DOHH2 (cell line): ENCODE data around the gene FXYD1.

ENCODE experiments used
- H3F3A ChIP-seq: fragments of 200-600 bp; sonication (generic), shearing (Covaris generic); 2 replicates; pipeline ENCODE4 v1.6.0; 2016; ENCODE audit warnings: antibody characterized with exemption, mild to moderate bottlenecking; ENCODE audit not compliant: control insufficient read depth, insufficient read depth
- H3K27ac ChIP-seq: fragments of 200-600 bp; sonication (generic); 2 replicates; pipeline ENCODE4 v1.5.1; 2014; ENCODE audit warnings: low read depth, mild to moderate bottlenecking, low read length, moderate library complexity
- H3K27me3 ChIP-seq: fragments of 200-600 bp; sonication (generic); 2 replicates; pipeline ENCODE4 v1.6.1; 2014; ENCODE audit warnings: mild to moderate bottlenecking, low read length, mixed read lengths; ENCODE audit not compliant: control insufficient read depth
- H3K36me3 ChIP-seq: fragments of 200-600 bp; sonication (generic); 2 replicates; pipeline ENCODE4 v1.6.1; 2014; ENCODE audit warnings: mild to moderate bottlenecking, low read length, moderate library complexity, mixed read lengths; ENCODE audit not compliant: control insufficient read depth
- H3K4me1 ChIP-seq: fragments of 200-600 bp; sonication (generic); 2 replicates; pipeline ENCODE4 v1.6.1; 2014; ENCODE audit warnings: mild to moderate bottlenecking, low read length, mixed read lengths; ENCODE audit not compliant: control insufficient read depth
- H3K4me2 ChIP-seq: fragments of 200-600 bp; sonication (generic); 2 replicates; pipeline ENCODE4 v1.6.0; 2014; ENCODE audit warnings: mild to moderate bottlenecking, low read length, moderate library complexity
- H3K4me3 ChIP-seq: fragments of 200-600 bp; sonication (generic); 2 replicates; pipeline ENCODE4 v1.5.1; 2014; ENCODE audit warnings: mild to moderate bottlenecking, low read length, mixed read lengths
- H3K79me2 ChIP-seq: fragments of 200-600 bp; sonication (generic); 2 replicates; pipeline ENCODE4 v1.6.1; 2014; ENCODE audit warnings: mild to moderate bottlenecking, low read length, mixed read lengths; ENCODE audit not compliant: control insufficient read depth
- H3K9me2 ChIP-seq: fragments of 200-600 bp; sonication (generic); replicated peaks from 2 replicates; pipeline ENCODE4 v1.6.1; 2014; ENCODE audit warnings: mild to moderate bottlenecking, low read length, mixed read lengths; ENCODE audit not compliant: control insufficient read depth
- H3K9me3 ChIP-seq: fragments of 200-600 bp; sonication (generic); 2 replicates; pipeline ENCODE4 v1.6.1; 2014; ENCODE audit warnings: antibody characterized with exemption, low read length, mixed read lengths; ENCODE audit not compliant: control insufficient read depth, insufficient read depth
- H4K20me1 ChIP-seq: fragments of 200-600 bp; sonication (generic); 2 replicates; pipeline ENCODE4 v1.6.0; 2014; ENCODE audit warnings: low read depth, mild to moderate bottlenecking, antibody characterized with exemption, low read length, moderate library complexity; ENCODE audit not compliant: control insufficient read depth, insufficient read depth
- CTCF ChIP-seq: fragments of 200-600 bp; sonication (generic); IDR thresholded peaks from one replicate; pipeline ENCODE4 v1.5.1; 2014; ENCODE audit warnings: antibody characterized with exemption, mild to moderate bottlenecking, low read depth, low read length; ENCODE audit not compliant: poor library complexity, severe bottlenecking
- EZH2phosphoT487 ChIP-seq: fragments of 200-600 bp; sonication (generic); IDR thresholded peaks from 2 replicates; pipeline ENCODE4 v1.6.1; 2017; ENCODE audit warnings: borderline replicate concordance, mild to moderate bottlenecking, antibody characterized with exemption, low read length, moderate library complexity, mixed read lengths

Gene FXYD1

GRCh38 chr19:35178701-35179100, 40.1 kb downstream of the FXYD1 start:
- TF ChIP-seq CTCF: no peak
- no peak for TF ChIP-seq EZH2phosphoT487
- Histone ChIP-seq H3K27ac (no peak overlapping the region), H3K79me2 (no peaks in the 10 kb centered on the region), H3K4me1 (no peaks in the 10 kb centered on the region), H3K9me2 (no peaks in the 10 kb centered on the region), H4K20me1 (no peaks in the 10 kb centered on the region), H3K4me3 (no peak overlapping the region), H3F3A (no peaks in the 10 kb centered on the region), H3K36me3 (no peaks in the 10 kb centered on the region), H3K27me3 (peaks cover 2% of the 10 kb centered on the region; the same call in 1 of the 2 replicates), H3K4me2 (no peak overlapping the region), H3K9me3 (peaks cover 9% of the 10 kb centered on the region)

- Histone ChIP-seq H3K4me2 (no peak overlapping the region), H3K4me3 (no peak overlapping the region), H3K36me3 (no peaks in the 10 kb centered on the region), H3K9me2 (no peaks in the 10 kb centered on the region), H4K20me1 (no peaks in the 10 kb centered on the region), H3K4me1 (no peaks in the 10 kb centered on the region), H3K27me3 (peaks cover 2% of the 10 kb centered on the region; the same call in 1 of the 2 replicates), H3F3A (no peaks in the 10 kb centered on the region), H3K27ac (no peak overlapping the region), H3K9me3 (peaks cover 9% of the 10 kb centered on the region), H3K79me2 (no peaks in the 10 kb centered on the region)
- TF ChIP-seq EZH2phosphoT487 (no peak), CTCF (no peak)
These were observed 41.2 kb downstream of the FXYD1 start for GRCh38 chr19:35179830-35180229.

- no peaks in the 10 kb centered on the region for H3F3A ChIP-seq
- H3K27ac ChIP-seq: no peak overlapping the region
- no peaks in the 10 kb centered on the region for H3K79me2 ChIP-seq
- no peaks in the 10 kb centered on the region for H3K36me3 ChIP-seq
- no peak overlapping the region for H3K4me2 ChIP-seq
- TF ChIP-seq EZH2phosphoT487 (no peak), CTCF (no peak)
- no peaks in the 10 kb centered on the region for H3K9me2 ChIP-seq
- H3K9me3 ChIP-seq: peaks cover 9% of the 10 kb centered on the region
- H4K20me1 ChIP-seq: no peaks in the 10 kb centered on the region
- H3K4me3 ChIP-seq: no peak overlapping the region
- H3K4me1 ChIP-seq: no peaks in the 10 kb centered on the region
- H3K27me3 ChIP-seq: peaks cover 6% of the 10 kb centered on the region; the same call in 1 of the 2 replicates
These were observed 42.8 kb downstream of the FXYD1 start for GRCh38 chr19:35181387-35181786.

- no peaks in the 10 kb centered on the region for H3K9me2 ChIP-seq
- no peaks in the 10 kb centered on the region for H3F3A ChIP-seq
- H3K4me2 ChIP-seq: no peak overlapping the region
- no peaks in the 10 kb centered on the region for H3K4me1 ChIP-seq
- H4K20me1 ChIP-seq: no peaks in the 10 kb centered on the region
- peaks cover 6% of the 10 kb centered on the region; the same call in 1 of the 2 replicates for H3K27me3 ChIP-seq
- no peaks in the 10 kb centered on the region for H3K9me3 ChIP-seq
- H3K27ac ChIP-seq: no peak overlapping the region
- TF ChIP-seq CTCF: no peak
- no peak for TF ChIP-seq EZH2phosphoT487
- H3K79me2 ChIP-seq: no peaks in the 10 kb centered on the region
- H3K36me3 ChIP-seq: no peaks in the 10 kb centered on the region
- no peak overlapping the region for H3K4me3 ChIP-seq
These were observed 45.6 kb downstream of the FXYD1 start for GRCh38 chr19:35184267-35184666.
